Nucleus accumbens (tissue), 56 donors: ENCODE measurements around the gene SLC35A1.
"Not testable (repeated sequence)": the region's sequence is repeated elsewhere in the genome, so short reads cannot be mapped to it uniquely, and the experiment has no call there.

Experiments
- DNase-seq, 56 donors: peaks; one replicate each; lab custom pipeline; 2025; lab: John Stamatoyannopoulos, UW

SLC35A1 gene, protein sequence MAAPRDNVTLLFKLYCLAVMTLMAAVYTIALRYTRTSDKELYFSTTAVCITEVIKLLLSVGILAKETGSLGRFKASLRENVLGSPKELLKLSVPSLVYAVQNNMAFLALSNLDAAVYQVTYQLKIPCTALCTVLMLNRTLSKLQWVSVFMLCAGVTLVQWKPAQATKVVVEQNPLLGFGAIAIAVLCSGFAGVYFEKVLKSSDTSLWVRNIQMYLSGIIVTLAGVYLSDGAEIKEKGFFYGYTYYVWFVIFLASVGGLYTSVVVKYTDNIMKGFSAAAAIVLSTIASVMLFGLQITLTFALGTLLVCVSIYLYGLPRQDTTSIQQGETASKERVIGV

DNA sequence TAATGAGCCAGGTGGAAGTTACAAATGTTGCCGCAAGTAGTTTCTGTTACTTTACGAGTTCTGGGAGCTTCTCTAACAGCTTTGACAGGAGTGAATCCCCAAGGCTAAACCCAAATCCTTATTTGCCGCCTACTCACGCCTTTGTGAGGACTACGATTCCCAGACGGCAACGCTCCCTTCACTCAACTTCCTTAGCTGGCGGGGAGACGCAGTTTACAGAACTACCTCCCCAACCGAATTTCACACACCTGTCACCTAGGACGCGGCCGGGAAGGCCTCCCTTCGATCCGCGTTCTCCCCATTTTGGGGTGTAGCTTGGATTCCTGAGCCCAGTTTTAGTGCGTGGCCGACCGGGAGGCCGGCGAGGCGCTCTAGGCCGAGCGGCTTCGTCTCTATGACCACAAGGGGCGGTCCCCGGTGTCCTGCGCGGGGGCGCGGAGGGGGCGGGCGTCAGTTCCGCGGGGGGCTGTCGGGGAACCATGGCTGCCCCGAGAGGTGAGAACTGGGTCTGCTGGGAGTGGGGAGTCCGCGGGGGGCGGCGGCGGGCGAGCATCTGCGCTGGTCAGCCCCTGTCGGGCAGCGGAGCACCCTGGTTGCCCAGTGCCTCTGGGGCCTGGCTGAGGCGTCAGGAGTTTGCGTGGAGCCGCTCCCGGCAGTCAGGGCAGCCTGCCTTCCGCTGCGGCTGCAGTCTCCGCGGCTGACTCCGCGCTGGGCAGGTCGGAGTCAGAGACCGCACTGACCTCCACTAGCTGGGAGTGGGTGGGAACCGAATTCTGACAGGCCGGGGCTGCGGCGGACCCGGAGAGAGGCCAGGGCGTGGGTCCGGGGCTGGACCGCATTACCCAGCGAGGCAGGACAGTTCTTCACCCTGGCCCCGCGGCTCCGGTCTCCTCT, at the start of gene SLC35A1:
Gene SLC35A1, plus strand, starts transcription at position 450 of the 894 bp plus-strand sequence. Its CDS starts 30 bp downstream, at position 480.
- peak; percentile 37 to 95 (median 84) for DNase-seq

DNA sequence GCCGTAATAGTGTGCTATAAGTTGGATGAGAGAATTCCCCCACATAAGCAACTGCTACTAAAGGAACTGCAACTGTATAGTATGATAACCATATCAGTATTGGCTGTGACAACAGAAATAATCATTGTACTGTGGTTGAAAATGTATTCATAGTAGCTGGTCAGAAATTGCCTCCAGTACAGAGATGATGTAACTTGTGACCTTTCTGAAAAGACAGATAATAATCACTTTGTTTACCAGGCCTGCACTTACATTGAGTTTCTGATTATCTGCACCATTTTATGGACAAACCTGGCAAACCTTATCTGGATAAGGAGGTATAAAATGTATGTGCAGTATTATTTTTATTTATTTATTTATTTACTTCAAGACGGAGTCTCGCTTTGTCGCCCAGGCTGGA, 46.0 kb upstream of the SLC35A1 start:
- no peak for DNase-seq

DNA sequence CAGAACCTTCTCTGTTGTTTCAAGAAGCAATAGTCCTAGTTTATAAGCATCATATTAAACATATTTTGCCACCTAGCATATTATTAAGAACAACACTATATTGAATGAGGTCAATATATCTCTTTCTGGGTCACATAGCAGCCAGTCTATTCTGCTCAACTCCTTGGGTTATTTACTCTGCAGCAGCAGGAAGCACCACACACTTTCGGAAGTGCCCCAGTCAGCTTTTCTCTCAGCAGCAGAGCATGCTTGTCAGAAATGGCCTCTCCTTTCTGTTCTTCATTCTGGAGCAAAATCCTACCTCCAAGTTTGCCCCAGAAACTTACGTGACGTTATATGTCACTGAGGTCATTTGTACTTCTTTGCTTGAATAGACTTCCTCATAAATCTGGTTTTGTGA, 42.3 kb upstream of the SLC35A1 start:
- DNase-seq, result no peak

DNA sequence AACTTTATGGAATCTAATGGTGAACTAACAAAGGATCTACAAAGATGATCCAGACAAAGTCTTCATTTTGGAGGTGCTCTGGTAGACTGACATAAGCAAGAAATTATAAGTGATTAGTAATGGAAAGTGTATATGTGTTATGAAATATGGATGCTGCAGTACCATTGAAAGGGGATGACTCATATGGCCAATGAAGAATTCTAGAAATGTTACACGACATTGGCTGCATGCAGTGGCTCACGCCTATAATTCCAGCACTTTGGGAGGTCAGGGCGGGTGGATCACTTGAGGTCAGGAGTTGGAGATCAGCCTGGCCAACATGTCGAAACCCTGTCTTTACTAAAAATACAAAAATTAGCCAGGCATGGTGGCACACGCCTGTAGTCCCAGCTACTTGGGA, 41.5 kb upstream of the SLC35A1 start:
- DNase-seq, result no peak

DNA sequence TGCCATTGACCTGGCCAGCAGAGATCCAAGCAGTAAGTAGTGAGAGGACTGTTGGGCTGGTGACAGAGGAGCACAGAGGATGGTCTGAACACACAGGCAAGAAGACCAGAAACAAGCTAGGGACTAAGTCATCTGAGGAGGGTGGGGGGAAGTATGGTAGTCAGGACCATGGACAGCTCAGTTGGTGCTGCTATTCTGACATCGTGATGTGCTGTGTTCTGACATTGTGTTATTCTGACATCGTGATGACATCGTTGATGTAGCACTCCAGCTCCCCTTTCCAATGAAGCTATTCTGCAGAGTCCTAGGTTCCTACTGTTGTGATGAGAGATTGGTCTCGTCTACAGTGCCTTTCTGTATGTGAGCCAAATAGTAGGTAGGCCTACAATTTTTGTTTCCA, 36.3 kb upstream of the SLC35A1 start:
- DNase-seq, result no peak

DNA sequence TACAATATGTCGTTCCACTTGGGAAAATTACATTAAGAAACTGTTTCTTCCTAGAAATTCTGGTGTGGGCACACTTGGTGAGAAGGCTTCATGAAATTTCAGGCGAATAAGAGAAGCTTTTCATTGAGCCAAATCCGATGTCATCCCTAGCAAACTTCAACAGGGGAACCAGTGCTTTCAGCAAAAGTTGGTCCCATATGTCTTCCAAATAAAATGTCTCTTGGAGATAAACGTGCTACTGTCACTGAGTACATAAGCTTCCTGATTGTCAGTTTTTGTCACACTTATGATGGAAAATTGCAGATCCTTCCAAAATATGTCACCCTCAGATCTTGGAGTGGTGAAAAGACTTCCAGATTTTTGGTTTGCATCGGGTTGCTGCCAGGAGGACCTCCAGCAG, 31.1 kb upstream of the SLC35A1 start:
- DNase-seq, result no peak

DNA sequence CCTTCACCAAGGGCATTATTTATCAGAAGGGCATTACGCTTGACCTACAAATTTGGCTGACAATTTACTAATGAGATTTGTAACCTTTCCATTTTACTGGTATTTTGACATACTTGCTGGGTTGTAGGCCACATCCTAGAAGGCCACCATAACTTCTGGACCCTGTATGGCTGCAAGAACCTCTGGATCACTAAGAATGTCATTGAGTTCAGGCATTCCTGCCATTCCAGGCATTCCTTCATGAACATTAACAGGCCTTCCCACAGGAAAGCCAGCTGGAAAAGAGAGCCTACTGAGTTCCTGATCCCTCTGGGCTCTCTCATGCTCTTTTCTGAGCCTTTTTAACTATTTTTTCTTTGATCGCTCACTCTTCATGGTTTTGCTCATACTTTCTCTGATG, 28.4 kb upstream of the SLC35A1 start:
- DNase-seq, result no peak

DNA sequence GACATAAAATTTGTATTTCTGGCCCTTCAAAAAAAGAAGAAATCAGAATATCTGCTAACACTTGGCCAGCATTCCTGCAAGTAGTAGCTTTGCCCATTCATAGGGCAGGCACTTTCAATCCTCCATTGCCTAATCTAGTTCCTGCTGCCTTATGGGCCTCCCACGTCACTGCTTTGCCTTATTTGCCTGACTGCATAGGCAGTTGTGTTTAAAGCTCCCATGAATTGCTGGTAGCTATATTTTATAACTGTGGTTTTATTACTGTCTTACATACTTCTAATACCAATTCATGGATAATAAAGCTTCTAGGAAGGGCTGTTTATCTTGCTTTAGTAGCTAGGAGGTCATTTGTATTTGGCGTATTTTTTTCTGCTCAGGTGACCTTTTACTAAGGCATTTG, 7.7 kb upstream of the SLC35A1 start:
- DNase-seq, result no peak

DNA sequence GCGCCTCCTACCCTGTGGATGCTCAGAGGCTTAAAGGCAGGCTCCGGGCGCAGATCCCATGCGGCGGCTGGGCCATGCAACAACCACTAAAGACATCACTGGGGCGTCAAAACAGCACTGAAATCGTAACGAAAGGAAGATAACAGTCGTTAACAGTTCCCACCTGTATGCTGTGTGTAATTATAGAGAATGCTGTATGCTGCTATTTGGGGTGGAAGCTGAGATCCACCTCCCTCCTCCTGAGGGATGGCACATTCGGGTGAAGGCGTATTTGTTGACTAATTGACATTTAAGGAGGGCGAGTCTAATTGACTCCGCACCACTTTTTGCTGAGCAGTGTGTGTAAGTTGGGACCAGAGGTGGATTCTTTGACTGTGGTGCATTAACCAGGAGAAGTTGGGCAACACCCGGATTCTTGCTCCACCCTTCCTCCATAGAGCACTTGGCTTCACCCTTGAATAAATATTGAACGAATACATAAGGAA, 687 bp downstream of the SLC35A1 start:
- DNase-seq, result peak in 9 of 56 donors; percentile 10 to 52 (median 40)

DNA sequence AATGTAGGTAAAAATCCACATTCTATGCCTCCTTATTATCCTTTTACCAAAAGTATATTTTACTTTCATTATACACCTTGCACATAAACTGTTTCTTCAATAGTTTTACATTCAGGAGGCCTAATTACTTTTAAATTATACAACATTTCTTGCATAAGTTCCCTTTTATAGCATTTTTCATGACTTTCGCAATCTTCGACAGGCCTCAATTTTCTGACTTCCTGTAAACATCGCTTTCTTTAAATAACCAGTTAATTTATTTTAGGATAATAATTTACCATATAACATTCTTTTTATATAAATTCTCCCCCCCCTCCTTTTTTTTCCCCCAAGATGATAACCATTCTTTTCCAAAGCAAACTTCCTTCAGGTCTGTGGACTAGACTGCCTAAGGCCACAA, 9.2 kb downstream of the SLC35A1 start:
- DNase-seq, result no peak

DNA sequence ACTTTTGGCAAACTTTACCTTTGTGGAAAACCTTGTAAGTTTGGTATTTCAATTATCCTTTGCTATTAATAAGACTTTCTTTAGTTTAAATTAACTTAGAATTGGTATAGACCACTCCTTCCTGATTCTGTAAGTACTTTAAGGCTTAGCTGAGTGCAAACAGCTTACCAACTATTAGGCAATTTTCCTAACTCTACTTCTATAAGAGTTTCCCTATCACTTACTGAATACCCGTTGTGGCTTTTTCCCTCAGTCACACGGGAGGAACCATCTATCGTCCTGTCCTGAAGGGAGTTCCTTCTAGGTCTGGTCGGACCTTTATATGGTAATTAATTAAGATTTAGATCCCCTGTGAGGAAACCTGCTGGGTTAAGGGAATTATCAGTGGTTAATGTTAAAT, 9.6 kb downstream of the SLC35A1 start:
- no peak for DNase-seq

DNA sequence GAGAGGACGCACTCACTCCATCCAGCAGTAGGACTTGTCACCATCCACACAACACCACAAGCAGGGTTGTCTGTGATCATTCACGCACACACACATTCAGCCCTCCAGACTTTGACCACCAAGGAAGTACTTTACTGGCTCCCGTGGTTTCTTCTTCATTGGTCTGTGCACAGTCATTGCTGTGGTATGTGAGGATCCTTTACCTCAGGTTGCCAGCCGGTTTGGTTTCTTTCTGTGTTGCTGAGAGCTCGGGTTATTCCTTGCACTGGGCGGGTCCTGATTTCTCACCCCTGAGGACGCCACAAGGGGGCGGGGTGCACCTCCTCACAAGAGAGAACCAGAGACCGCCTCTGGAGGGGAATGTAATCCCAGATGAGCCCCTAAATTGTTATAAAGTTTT, 11.2 kb downstream of the SLC35A1 start:
- DNase-seq, result peak in 1 of 56 donors; percentile 4

DNA sequence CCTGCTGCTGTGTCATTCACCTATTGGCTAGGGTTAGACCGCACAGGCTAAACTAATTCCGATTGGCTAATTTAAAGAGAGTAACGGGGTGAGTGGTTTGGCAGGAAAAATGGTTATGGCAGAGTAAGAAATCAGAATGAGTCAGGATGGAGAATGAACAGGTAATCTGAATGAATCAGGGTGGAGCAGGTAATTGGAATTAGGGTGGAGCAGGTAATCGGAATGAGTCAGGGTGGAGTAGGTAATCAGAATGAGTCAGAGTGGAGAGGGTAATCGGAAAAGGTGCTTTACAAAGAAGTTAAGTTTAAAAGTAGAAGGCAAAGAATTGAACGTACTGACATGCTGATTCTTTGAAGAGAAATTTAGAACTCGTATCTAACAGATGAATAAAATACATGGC, 11.7 kb downstream of the SLC35A1 start:
- no peak for DNase-seq

DNA sequence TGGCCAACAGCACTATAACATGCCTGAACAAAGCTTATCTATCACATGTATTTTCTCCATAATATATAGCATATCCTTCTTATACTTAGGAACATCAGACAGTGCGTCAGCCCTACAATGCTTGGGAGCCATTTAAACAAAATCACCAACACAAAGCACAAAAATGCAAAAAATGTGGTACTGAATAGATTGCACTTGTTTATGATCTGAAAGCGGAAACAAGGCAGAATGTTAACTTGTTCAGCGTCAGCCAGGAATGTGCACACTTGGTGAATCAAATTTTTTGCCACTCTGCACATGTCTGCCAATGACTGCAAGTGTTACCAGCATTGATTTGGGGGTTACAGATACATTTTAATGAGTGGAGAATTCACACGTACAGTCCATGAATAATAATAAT, 14.8 kb downstream of the SLC35A1 start:
- no peak for DNase-seq

DNA sequence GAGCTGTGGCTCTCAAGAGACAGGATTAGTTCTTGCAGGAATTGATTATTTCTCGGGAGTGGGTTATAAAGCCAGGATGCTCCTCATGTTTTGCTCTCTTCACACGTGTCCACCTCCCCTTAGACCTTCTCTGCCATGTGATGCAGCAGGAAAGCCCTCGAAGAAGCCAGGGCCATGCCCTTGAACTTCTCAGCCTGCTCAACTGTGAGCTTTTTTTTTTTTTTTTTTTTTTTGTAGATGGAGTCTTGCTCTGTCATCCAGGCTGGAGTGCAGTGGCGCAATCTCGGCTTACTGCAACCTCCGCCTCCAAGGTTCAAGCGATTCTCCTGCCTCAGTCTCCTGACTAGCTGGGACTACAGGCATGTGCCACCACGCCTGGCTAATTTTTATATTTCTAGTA, 16.6 kb downstream of the SLC35A1 start:
- not testable (repeated sequence) for DNase-seq

DNA sequence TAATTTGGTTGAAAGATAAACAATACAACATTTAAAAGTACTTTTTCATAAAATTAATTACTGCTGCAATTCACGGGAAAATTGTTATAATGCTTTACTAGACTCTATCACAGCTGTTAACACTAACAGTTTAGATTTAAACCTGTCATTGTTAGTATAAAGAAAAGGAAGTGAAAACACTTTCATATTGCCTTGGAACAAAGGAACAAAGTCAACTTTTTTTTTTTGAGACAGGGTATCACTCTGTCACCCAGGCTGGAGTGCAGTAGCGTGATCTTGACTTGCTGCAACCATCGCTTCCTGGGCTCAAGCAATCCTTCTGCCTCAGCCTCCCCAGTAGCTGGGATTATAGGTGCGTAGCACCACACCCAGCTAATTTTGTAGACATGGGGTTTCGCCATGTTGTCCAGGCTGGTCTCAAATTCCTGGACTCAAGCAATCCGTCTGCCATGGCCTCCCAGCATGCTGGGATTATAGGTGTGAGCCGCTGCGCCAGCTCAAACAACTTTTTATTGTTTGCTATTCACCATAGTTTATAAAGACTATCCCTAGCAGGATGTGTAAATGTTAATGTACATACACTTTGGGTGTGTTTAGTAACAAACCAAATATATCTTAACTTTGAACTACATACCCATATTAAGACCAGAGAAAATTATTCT, 22.1 kb downstream of the SLC35A1 start:
- DNase-seq, result no peak

DNA sequence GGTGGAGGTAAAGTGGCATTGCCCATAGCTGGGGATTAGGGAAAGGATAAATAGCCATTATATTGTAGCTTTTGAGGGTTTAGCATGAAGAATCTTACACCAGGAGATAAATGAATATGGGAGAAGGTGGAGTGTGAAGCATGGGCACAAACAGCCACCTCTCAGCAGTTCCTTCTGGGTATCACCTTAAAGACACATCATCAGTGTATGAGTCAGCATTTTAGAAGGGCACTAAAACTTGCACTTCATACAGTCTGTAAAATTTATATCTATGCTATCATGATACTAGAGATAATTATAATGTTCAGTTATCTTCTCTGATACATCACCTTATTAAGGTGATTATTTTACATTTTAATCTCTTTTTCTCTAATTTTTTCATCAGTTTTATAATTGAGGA, 25.3 kb downstream of the SLC35A1 start:
- DNase-seq, result no peak

DNA sequence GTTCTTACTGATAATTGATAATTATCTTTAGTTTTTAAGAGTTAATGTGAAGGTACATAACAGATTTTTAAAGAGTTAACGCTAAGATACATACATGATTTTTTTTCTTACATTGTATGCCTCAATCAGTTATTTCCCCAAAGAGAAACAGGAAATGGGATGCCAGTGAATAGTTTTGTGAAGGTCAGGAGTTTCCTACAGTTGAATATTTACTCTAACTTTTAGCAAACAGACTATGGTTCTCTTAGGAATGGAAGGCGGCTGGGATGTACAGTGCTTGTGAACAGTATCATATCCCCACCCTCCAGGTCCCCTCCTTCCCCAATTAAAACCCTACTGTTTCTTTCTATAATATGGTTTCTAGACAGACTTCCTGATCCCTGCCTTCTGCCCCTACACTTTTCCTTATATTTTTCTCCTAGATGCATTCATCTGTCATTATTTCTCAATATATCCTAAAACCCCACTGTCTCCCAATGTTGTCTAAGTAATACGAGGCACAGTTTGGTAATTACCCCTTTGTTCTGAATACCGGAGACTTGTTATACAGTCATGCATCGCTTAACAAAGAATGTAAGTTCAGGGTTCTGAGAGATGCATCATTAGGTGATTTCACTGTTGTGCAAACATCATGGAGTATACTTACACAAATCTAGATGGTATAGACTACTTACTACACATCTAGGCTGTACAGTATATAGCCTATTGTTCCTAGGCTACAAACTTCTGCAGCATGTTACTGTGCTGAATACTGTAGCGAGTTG, 29.2 kb downstream of the SLC35A1 start:
- DNase-seq, result no peak

DNA sequence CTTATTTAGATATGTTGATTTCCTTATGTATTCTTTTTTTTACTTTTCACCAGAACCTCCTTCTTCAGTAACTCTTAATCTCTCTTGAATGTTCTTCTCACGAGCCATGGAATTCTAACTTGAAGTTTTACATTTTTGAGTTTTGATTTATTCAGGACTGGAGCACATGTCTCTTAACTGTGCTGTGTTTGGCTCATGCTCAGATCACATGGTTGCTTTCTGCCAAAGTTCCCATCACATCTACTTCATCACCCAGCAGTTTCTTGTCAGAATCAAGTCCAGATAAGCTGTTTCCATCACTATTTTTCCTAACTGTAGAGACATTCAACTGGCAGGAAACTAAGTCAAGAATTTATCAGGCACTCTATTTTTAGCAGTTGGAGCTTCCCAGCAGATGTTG, 31.7 kb downstream of the SLC35A1 start:
- no peak for DNase-seq

DNA sequence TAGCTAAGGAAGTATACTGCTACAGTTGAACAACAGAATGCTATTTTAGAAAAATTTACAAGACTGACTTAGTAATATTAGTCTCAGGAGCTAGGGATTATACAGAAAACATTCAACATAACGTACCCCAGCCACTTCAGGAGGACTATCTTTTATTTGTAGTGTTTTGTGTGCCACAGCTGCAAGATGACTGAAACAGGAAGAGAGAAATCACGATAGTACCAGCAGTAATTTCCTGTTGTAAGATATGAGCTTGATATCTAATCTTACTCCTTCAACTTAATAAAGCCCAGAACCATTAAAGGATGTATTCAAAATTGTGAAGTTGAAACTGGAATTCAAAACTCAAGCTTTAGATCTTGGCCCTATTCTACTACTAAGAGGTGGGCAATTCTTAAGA, 42.1 kb downstream of the SLC35A1 start:
- no peak for DNase-seq
